ENCODE data around the gene MOB2.

Gene MOB2

DNA sequence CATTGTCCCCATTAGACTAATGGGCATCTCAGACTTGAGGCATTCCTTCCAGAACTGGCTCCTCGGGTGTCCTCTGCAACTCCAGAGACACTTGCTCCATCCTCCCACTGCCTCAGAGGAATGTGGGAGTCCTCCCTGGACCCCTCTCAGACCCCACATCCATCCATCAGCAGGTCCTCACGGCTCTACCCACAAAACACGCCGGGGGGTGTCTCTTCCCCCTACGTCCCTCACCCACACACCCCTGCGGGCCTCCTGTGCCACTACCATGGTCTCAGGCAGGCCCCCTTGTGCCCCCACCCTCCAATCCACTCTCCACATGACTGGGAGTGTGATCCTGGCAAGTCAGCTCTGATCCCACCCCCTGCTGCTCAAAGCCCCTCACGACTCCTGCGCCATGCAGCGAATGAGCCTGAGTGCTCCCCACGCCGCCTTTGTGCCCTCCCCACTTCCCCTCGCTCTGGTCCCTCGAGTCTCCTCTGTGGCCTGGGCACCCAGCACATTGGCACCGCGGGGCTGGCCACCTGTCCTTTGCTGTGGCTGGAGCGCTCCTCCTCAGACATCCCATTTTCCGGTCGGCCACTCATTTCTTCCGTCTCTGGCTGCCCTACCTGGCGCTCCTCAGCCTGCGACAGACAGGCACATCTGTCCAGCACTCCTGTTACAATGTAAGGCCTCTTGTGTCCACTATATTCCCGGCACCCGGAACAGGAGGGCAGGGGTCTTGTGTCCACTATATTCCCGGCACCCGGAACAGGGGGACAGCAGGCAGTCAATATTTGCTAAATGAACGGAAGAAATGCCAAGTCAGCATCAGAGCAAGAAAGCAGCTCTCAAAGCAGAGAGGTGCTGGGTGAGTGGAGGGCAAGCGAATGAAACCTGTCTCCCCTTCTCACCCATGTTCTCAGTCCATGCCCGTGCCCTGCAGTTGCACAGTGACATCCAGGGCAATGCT is 14.2 kb upstream of the MOB2 start:
- TF ChIP-seq, protein P1, sequence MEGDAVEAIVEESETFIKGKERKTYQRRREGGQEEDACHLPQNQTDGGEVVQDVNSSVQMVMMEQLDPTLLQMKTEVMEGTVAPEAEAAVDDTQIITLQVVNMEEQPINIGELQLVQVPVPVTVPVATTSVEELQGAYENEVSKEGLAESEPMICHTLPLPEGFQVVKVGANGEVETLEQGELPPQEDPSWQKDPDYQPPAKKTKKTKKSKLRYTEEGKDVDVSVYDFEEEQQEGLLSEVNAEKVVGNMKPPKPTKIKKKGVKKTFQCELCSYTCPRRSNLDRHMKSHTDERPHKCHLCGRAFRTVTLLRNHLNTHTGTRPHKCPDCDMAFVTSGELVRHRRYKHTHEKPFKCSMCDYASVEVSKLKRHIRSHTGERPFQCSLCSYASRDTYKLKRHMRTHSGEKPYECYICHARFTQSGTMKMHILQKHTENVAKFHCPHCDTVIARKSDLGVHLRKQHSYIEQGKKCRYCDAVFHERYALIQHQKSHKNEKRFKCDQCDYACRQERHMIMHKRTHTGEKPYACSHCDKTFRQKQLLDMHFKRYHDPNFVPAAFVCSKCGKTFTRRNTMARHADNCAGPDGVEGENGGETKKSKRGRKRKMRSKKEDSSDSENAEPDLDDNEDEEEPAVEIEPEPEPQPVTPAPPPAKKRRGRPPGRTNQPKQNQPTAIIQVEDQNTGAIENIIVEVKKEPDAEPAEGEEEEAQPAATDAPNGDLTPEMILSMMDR (IDR thresholded peaks at IDR 0.05; ENCODE audit: extremely low read depth, insufficient read depth, missing control alignments): no peak
- in situ Hi-C loops (cut with MboI; ENCODE audit: low pct_unique_long_range_greater_than_20kb, low sequenced_read_pairs, unreplicated experiment): no loop called here
- DNase-seq (ENCODE audit: low spot score): no peak

DNA sequence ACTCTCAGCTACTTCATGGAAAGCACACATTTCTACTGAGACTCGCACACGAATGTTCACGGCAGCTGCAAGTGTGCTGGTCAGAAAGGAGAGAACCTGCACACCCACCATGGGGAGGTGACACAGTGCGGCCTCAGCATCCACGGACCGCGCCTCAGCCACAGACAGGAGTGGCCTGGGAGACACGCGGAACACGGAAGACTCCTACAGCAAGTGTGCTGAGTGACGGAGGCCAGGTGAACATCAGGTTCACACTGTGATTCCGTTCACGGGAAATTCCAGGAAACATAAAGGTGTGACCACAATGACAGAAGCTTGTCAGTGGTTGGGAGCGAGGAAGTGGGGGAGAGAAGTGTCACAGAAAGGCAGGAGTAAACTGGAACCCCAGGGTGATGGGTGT is 13.3 kb upstream of the MOB2 start:
- no peak for DNase-seq (ENCODE audit: low spot score)
- in situ Hi-C loops (cut with MboI; ENCODE audit: low pct_unique_long_range_greater_than_20kb, low sequenced_read_pairs, unreplicated experiment): no loop called here
- TF ChIP-seq, protein P1 (IDR thresholded peaks at IDR 0.05; ENCODE audit: extremely low read depth, insufficient read depth, missing control alignments): no peak

DNA sequence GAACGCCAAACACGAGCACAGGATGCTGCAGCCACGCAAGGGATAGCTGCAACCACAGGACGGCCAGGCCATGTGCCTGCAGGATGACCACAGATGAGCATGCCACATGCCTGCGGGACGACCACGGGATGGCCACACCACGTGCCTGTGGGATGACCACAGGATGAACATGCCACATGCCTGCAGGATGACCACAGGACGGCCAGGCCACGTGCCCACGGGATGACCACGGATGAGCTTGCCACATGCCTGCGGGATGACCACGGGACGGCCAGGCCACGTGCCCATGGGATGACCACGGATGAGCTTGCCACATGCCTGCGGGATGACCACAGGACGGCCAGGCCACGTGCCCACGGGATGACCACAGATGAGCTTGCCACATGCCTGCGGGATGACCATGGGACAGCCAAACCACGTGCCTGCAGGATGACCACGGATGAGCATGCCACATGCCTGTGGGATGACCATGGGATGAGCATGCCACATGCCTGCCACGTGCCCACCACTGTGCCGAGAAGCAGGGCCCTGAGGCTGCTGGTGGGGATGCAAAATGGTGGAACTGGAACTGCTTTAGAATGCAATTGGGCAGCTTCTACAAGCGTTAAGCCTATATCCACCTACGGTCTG is 12.8 kb upstream of the MOB2 start:
- TF ChIP-seq, protein P1 (IDR thresholded peaks at IDR 0.05; ENCODE audit: extremely low read depth, insufficient read depth, missing control alignments): no peak
- DNase-seq (ENCODE audit: low spot score): no peak
- in situ Hi-C loops (cut with MboI; ENCODE audit: low pct_unique_long_range_greater_than_20kb, low sequenced_read_pairs, unreplicated experiment): no loop called here

DNA sequence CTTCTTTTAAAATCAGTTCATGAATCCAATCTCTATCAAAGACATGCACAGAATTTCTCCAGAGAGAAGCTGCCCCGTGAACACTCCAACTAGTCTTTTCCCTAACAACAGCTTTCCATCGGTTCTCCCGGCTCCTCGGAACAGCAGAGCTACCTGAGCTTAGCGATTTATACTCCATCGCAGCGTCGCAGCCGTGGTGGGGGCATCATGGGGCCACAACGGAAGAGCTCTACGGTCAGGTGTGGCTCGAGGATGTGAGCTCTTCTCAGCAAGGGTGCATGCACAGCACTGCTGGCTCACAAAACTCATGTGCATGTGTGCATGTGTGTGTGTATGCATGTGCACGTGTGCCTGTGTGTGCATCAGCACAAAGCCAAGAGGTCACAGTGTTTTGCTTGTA is 11.7 kb upstream of the MOB2 start:
- in situ Hi-C loops (cut with MboI; ENCODE audit: low pct_unique_long_range_greater_than_20kb, low sequenced_read_pairs, unreplicated experiment): no loop called here
- TF ChIP-seq, protein P1 (IDR thresholded peaks at IDR 0.05; ENCODE audit: extremely low read depth, insufficient read depth, missing control alignments): no peak
- DNase-seq (ENCODE audit: low spot score): no peak

DNA sequence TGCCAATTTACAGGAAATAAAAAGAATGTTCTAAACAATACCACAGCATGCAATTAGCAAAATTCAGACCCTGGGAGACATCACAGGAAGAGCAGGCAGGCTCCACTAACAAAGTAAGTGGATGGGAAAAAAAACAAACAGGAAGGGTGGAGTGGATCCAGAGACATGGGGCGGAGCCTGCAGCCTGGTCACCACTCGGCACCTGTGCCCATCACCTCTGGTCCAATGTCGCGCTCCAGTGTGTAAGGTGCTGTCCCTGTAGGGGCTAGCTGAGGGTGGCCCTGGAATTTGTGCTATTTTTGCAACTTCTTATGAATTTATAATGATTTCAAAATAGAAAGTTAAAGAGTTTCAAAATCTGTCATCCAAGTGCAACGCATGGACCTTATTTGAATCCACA is 11.0 kb upstream of the MOB2 start:
- TF ChIP-seq, protein P1 (IDR thresholded peaks at IDR 0.05; ENCODE audit: extremely low read depth, insufficient read depth, missing control alignments): no peak
- in situ Hi-C loops (cut with MboI; ENCODE audit: low pct_unique_long_range_greater_than_20kb, low sequenced_read_pairs, unreplicated experiment): no loop called here
- DNase-seq (ENCODE audit: low spot score): no peak

DNA sequence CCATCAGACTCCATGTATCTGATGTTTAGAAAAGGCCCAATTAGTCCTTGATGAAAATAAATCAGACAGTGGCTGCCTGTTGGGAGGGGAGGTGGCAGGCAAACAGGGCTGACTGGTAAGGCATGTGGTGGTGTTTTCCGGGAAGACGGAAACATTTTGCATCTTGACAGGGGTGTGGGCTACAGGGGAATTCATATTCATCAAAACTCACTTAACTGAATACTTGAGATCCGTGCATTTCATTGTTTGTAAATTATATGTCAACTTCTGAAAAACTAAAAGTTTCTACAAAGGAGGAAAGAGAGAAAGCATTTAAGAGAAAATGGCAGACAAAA is 10.1 kb upstream of the MOB2 start:
- DNase-seq (ENCODE audit: low spot score): no peak
- in situ Hi-C loops (cut with MboI; ENCODE audit: low pct_unique_long_range_greater_than_20kb, low sequenced_read_pairs, unreplicated experiment): no loop called here
- TF ChIP-seq, protein P1 (IDR thresholded peaks at IDR 0.05; ENCODE audit: extremely low read depth, insufficient read depth, missing control alignments): no peak

Measured in GM13977 (cell line).